ENCODE data around the gene CNTRL. TPM values are rescaled to one million over a fixed set of nuclear protein-coding genes. Genes with fewer than 3 reads are reported as not detected.

The CNTRL gene
- polyA plus RNA-seq, 2 of the 4 experiments (the other 2 are of a cell fraction), result 5.1 to 15.0 TPM

DNA sequence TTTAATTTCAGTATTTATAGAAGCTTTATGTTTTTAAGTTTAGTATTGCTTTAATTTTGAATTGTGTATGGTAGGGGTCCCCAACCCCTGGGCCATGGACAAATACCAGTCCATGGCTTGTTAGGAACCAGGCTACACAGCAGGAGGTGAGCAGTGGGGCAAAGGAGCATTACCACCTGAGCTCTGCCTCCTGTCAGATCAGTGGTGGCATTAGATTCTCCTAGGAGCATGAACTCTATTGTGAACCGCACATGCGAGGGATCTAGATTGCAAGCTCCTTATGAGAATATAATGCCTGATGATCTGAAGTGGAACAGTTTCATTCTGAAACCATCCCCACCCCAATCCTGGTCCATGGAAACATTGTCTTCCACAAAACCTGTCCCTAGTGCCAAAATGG lies 26.6 kb upstream of the CNTRL start:
- Histone ChIP-seq H3K9me3 (no peaks in the 10 kb centered on the region), H3K27ac (peak overlapping the region; percentile 70 to 86), H3K4me2 (peak overlapping the region; percentile 85), H3K4me3 (peak overlapping the region; percentile 44), H3K4me1 (peaks cover 50% of the 10 kb centered on the region)
- DNase-seq (ENCODE audit: low read depth in 1 of 2, low spot score in 1 of 2) (no peak), FAIRE-seq (no peak), ATAC-seq (peak in 1 of 2 experiments; percentile 63; a peak in 3 of 6 replicates)
- TF ChIP-seq ZFP36 (IDR thresholded peaks at IDR 0.05; ENCODE audit: borderline replicate concordance, partially characterized antibody) (no peak), CBX2 (IDR thresholded peaks at IDR 0.05; ENCODE audit: borderline replicate concordance, low read depth) (no peak), TFCP2L1 (CRISPR knock-in tag; IDR thresholded peaks at IDR 0.05) (no peak), REST (IDR thresholded peaks at IDR 0.05) (no peak), SREBF2 (IDR thresholded peaks at IDR 0.05) (no peak), MYC (IDR thresholded peaks at IDR 0.05; ENCODE audit: borderline replicate concordance, low read length) (no peak), ESRRA (IDR thresholded peaks at IDR 0.05; ENCODE audit: borderline replicate concordance, low read length) (no peak), TP53 (CRISPR knock-in tag; IDR thresholded peaks at IDR 0.05) (no peak), JUN (IDR thresholded peaks at IDR 0.05) (no peak), EHF (CRISPR knock-in tag; IDR thresholded peaks at IDR 0.05) (no peak), GATA3 (IDR thresholded peaks at IDR 0.05; ENCODE audit: borderline replicate concordance) (no peak), HOXB5 (CRISPR knock-in tag; IDR thresholded peaks at IDR 0.05) (no peak), EP300 (IDR thresholded peaks at IDR 0.05) (no peak)
- POLR2A ChIA-PET, result no interaction called here
- WGBS (ENCODE audit: missing lambda C conversion rate), result 6% methylated on average over 2 of the region's 2 CpGs
- CTCF ChIA-PET, result interaction anchor here (0.6 to 7.4 kb wide), 7 partner anchors 13 to 1534 kb away, joined by 3 to 55 read pairs (median 5); no protein-coding TSS in a partner anchor

GRCh38 chr9:121048618-121049017 lies 26.1 kb upstream of the CNTRL start:
- H3K4me3 ChIP-seq, result peak overlapping the region; percentile 44
- peaks cover 51% of the 10 kb centered on the region for H3K4me1 ChIP-seq
- H3K4me2 ChIP-seq, result peak overlapping the region; percentile 85
- DNase-seq (ENCODE audit: low read depth in 1 of 2, low spot score in 1 of 2) (no peak), ATAC-seq (peak; percentile 25 to 56; a peak in 3 of 6 replicates), FAIRE-seq (no peak)
- H3K9me3 ChIP-seq, result no peaks in the 10 kb centered on the region
- H3K27ac ChIP-seq, result peak overlapping the region; percentile 70 to 86
- ChIA-PET POLR2A (no interaction called here), CTCF (interaction anchor here (0.8 to 7.4 kb wide), 7 partner anchors 12 to 294 kb away, joined by 3 to 55 read pairs (median 5); no protein-coding TSS in a partner anchor)
- TF ChIP-seq TP53 (CRISPR knock-in tag; IDR thresholded peaks at IDR 0.05) (no peak), POLR2AphosphoS2 (conservative IDR thresholded peaks at IDR 0.05; ENCODE audit: low read length) (no peak), RNF2 (IDR thresholded peaks at IDR 0.05; ENCODE audit: borderline replicate concordance, low read depth) (no peak), HOXB13 (CRISPR knock-in tag; IDR thresholded peaks at IDR 0.05; ENCODE audit: low read depth) (no peak), GATA3 (IDR thresholded peaks at IDR 0.05; ENCODE audit: borderline replicate concordance) (no peak), E2F6 (IDR thresholded peaks at IDR 0.05; ENCODE audit: borderline replicate concordance, low read depth) (no peak), HEYL (CRISPR knock-in tag; IDR thresholded peaks at IDR 0.05) (no peak), RCOR1 (IDR thresholded peaks at IDR 0.05; ENCODE audit: low read depth, low read length) (no peak), ZNF302 (CRISPR knock-in tag; IDR thresholded peaks at IDR 0.05) (no peak), NPAS2 (CRISPR knock-in tag; IDR thresholded peaks at IDR 0.05; ENCODE audit: borderline replicate concordance) (no peak), ZFP36 (IDR thresholded peaks at IDR 0.05; ENCODE audit: borderline replicate concordance, partially characterized antibody) (no peak)
- TF ChIP-seq, protein P1, sequence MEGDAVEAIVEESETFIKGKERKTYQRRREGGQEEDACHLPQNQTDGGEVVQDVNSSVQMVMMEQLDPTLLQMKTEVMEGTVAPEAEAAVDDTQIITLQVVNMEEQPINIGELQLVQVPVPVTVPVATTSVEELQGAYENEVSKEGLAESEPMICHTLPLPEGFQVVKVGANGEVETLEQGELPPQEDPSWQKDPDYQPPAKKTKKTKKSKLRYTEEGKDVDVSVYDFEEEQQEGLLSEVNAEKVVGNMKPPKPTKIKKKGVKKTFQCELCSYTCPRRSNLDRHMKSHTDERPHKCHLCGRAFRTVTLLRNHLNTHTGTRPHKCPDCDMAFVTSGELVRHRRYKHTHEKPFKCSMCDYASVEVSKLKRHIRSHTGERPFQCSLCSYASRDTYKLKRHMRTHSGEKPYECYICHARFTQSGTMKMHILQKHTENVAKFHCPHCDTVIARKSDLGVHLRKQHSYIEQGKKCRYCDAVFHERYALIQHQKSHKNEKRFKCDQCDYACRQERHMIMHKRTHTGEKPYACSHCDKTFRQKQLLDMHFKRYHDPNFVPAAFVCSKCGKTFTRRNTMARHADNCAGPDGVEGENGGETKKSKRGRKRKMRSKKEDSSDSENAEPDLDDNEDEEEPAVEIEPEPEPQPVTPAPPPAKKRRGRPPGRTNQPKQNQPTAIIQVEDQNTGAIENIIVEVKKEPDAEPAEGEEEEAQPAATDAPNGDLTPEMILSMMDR (IDR thresholded peaks at IDR 0.05), result no peak
- TF ChIP-seq, protein P2, sequence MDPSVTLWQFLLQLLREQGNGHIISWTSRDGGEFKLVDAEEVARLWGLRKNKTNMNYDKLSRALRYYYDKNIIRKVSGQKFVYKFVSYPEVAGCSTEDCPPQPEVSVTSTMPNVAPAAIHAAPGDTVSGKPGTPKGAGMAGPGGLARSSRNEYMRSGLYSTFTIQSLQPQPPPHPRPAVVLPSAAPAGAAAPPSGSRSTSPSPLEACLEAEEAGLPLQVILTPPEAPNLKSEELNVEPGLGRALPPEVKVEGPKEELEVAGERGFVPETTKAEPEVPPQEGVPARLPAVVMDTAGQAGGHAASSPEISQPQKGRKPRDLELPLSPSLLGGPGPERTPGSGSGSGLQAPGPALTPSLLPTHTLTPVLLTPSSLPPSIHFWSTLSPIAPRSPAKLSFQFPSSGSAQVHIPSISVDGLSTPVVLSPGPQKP (IDR thresholded peaks at IDR 0.05; ENCODE audit: low read depth, low read length), result no peak
